H1 (cell line): ENCODE data around the gene SYDE2. TPM values are rescaled to one million over a fixed set of nuclear protein-coding genes. Genes with fewer than 3 reads are reported as not detected.

ENCODE experiments used
- ASH2L ChIP-seq: fragments of 200-600, 300-600 bp; sonication (generic); IDR thresholded peaks from one replicate; pipeline ENCODE4 v1.7.1; 2017; ENCODE audit warnings: low read length
- CHD7 ChIP-seq: fragments of 300-600 bp; sonication (generic); IDR thresholded peaks from 2 replicates; pipeline ENCODE4 v1.7.1; 2012; ENCODE audit warnings: low read length, moderate library complexity, mild to moderate bottlenecking, inconsistent platforms; ENCODE audit not compliant: insufficient replicate concordance
- FOSL1 ChIP-seq: IDR thresholded peaks from 2 replicates; pipeline ENCODE4 v1.6.1; 2011; ENCODE audit warnings: mild to moderate bottlenecking, low read depth, low read length, moderate library complexity; ENCODE audit not compliant: insufficient read depth
- GTF2F1 ChIP-seq: IDR thresholded peaks from 2 replicates; pipeline ENCODE4 v1.6.1; 2012; ENCODE audit warnings: low read depth, low read length, improper control_type of control experiment, borderline replicate concordance
- HDAC6 ChIP-seq: IDR thresholded peaks from one replicate; pipeline ENCODE4 v1.7.1; 2012; ENCODE audit warnings: low read depth, mild to moderate bottlenecking, inconsistent platforms, low read length, moderate library complexity
- JUN ChIP-seq: IDR thresholded peaks from 2 replicates; pipeline ENCODE4 v1.6.1; 2011; ENCODE audit warnings: low read depth, mild to moderate bottlenecking, improper control_type of control experiment, low read length
- KDM1A ChIP-seq: fragments of 200-600, 300-600 bp; sonication (generic); IDR thresholded peaks from 2 replicates; pipeline ENCODE4 v1.7.1; 2016; ENCODE audit warnings: mild to moderate bottlenecking, low read length, borderline replicate concordance
- NRF1 ChIP-seq: IDR thresholded peaks from 2 replicates; pipeline ENCODE4 v1.6.1; 2011; ENCODE audit warnings: mild to moderate bottlenecking, low read depth, low read length, improper control_type of control experiment
- POU5F1 ChIP-seq: IDR thresholded peaks from 2 replicates; pipeline ENCODE4 v1.6.1; 2011; ENCODE audit warnings: low read depth, mild to moderate bottlenecking, low read length, moderate library complexity
- RNF2 ChIP-seq: fragments of 200-900, 300-1000 bp; sonication (generic); IDR thresholded peaks from 2 replicates; pipeline ENCODE4 v1.7.1; 2016; ENCODE audit warnings: borderline replicate concordance, low read depth, mild to moderate bottlenecking, antibody characterized with exemption, low read length; ENCODE audit not compliant: poor library complexity, severe bottlenecking; ENCODE audit errors: missing control alignments
- SP1 ChIP-seq: IDR thresholded peaks from 2 replicates; pipeline ENCODE4 v1.6.1; 2011; ENCODE audit warnings: low read depth, low read length
- SUZ12 ChIP-seq: fragments of 200-600 bp; sonication (generic); IDR thresholded peaks from 2 replicates; pipeline ENCODE4 v1.6.1; 2012; ENCODE audit warnings: mild to moderate bottlenecking, inconsistent platforms, low read length, moderate library complexity, mixed read lengths
- TAF1 ChIP-seq: IDR thresholded peaks from 2 replicates; pipeline ENCODE4 v1.6.1; 2011; ENCODE audit warnings: mild to moderate bottlenecking, low read depth, low read length
- polyA plus RNA-seq, 7 experiments: library from polyadenylated mRNA; depleted of rRNA in 3 of 7; stranded (reverse) in 5 of 7; unstranded in 2 of 7; fragments of >200 nt in 5 of 7; fragments of 200-250 nt in 2 of 7; gene quantifications; 1 replicate in 5 of 7; 2 replicates in 1 of 7; 4 replicates in 1 of 7; pipeline versions ENCODE4 v1.2.1 to v1.2.3, GENCODE V29; 2011 to 2013; ENCODE audit warnings: missing spikeins in 2 of 7, mixed read lengths in 2 of 7
- total RNA-seq: library from RNA; stranded (reverse); fragmentation: NEBNext Ultra II Directional; extraction: Animal tissue kit (Norgen Biotek cat#: 25700); gene quantifications from 2 replicates; pipeline ENCODE4 v1.2.1, GENCODE V29; 2021

SYDE2 gene
- total and polyA plus RNA-seq, 2 of the 8 experiments (the other 6 are each of a cell fraction or from before 2014, with no cell fraction given): 1.6 to 14.6 TPM

DNA sequence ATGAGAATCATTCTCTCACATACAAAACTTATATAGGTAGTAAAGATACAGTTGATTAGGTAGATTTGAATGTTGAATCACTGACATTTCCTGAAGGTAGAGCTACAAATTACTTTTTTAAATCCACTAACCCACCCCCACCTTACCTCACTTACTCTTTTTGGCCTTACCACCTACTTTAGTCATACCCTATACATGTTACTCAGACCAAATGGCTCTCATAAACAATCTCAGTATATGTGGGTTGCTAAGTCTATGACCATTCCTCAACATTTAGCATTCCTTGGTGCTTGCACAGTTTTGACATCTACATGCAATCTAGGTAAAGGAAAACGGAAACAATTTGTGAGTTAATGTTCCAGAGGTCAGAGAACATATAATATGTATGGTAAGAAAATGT is 26.3 kb downstream of the SYDE2 start (continued):
- TF ChIP-seq CHD7 (no peak), RNF2 (no peak), HDAC6 (no peak), ASH2L (no peak), JUN (no peak), SP1 (no peak), POU5F1 (no peak), NRF1 (no peak), GTF2F1 (no peak), TAF1 (no peak), FOSL1 (no peak), SUZ12 (no peak), KDM1A (no peak)
